OCI-LY1 (cell line): ENCODE measurements around the gene SLAMF9.

Source experiments
- EZH2 ChIP-seq: fragments of 200-600 bp; sonication (generic), shearing (Covaris generic); IDR thresholded peaks from 2 replicates; pipeline ENCODE4 v1.8.0; 2017; ENCODE audit warnings: borderline replicate concordance, mixed run types, mild to moderate bottlenecking, antibody characterized with exemption, low read length, moderate library complexity, mixed read lengths
- TF ChIP-seq, protein P1 (sequence below): fragments of 200-600 bp; sonication (generic), shearing (Covaris generic); IDR thresholded peaks from 2 replicates; pipeline ENCODE4 v1.5.1; 2017; ENCODE audit warnings: mild to moderate bottlenecking, antibody characterized with exemption, low read length, moderate library complexity, mixed read lengths

DNA sequence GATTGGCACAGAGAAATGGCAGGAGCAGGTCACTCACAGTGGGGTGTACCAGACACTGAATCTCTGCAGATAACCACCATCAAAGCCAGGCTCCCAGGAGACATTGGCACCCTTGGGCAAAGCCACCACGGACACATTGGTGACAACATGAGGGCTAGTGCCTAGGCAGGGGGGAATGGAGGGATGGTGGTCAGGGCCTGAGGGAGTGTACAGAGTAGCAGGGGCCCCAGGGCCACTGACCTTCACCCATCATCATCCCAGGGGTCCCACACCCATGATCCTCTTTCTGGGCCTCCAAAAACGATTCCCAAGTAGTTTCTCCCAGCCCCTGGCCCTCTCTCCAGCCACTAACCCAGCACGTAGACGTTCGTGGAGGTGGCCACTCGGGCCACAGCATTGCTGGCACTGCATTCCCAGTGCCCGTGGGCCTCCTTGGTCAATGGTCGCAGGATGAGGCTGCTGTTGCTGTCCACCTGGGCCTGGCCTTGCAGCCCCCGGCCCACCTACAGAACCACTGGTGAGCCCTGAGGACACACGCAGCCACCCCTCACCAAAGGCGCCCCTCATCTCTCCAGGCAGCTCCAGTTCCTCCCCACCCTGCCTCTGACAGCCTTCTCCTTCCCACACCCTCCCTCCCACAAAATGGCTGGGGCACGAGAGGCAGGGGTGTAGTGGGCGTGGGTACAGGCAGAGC lies 22.8 kb downstream of the SLAMF9 start:
- TF ChIP-seq, protein P1, sequence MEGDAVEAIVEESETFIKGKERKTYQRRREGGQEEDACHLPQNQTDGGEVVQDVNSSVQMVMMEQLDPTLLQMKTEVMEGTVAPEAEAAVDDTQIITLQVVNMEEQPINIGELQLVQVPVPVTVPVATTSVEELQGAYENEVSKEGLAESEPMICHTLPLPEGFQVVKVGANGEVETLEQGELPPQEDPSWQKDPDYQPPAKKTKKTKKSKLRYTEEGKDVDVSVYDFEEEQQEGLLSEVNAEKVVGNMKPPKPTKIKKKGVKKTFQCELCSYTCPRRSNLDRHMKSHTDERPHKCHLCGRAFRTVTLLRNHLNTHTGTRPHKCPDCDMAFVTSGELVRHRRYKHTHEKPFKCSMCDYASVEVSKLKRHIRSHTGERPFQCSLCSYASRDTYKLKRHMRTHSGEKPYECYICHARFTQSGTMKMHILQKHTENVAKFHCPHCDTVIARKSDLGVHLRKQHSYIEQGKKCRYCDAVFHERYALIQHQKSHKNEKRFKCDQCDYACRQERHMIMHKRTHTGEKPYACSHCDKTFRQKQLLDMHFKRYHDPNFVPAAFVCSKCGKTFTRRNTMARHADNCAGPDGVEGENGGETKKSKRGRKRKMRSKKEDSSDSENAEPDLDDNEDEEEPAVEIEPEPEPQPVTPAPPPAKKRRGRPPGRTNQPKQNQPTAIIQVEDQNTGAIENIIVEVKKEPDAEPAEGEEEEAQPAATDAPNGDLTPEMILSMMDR: no peak
- TF ChIP-seq EZH2: no peak
